NCI-H1436 (cell line): ENCODE results near the gene MMS19.

Experiments
- DNase-seq: peaks from one replicate; lab custom pipeline; 2025; lab: John Stamatoyannopoulos, UW

The MMS19 gene

GRCh38 chr10:97464226-97464625 lies 34.0 kb downstream of the MMS19 start:
- DNase-seq = no peak

- peak; percentile 54 for DNase-seq
Measured at GRCh38 chr10:97463363-97464132, 34.7 kb downstream of the MMS19 start.

- no peak for DNase-seq
Measured at GRCh38 chr10:97462309-97462708, 35.9 kb downstream of the MMS19 start.

- DNase-seq = no peak
Measured at GRCh38 chr10:97459933-97460332, 38.3 kb downstream of the MMS19 start.

GRCh38 chr10:97459111-97459510 lies 39.1 kb downstream of the MMS19 start:
- no peak for DNase-seq

- DNase-seq = no peak
Measured at GRCh38 chr10:97456686-97457065, 41.5 kb downstream of the MMS19 start.

GRCh38 chr10:97456034-97456685 lies 42.1 kb downstream of the MMS19 start:
- no peak for DNase-seq

- no peak for DNase-seq
Measured at GRCh38 chr10:97454330-97455036, 43.7 kb downstream of the MMS19 start.

- no peak for DNase-seq
Measured at GRCh38 chr10:97452352-97452751, 45.9 kb downstream of the MMS19 start.

GRCh38 chr10:97451605-97452004 lies 46.6 kb downstream of the MMS19 start:
- DNase-seq = no peak

- DNase-seq = no peak
Measured at GRCh38 chr10:97450828-97451227, 47.4 kb downstream of the MMS19 start.

- peak; percentile 94 for DNase-seq
Measured at GRCh38 chr10:97445722-97446639, 52.2 kb downstream of the MMS19 start, which contains the start of the genes EXOSC1 and ZDHHC16. Gene EXOSC1 (minus strand): TSS chr10:97446006. CDS start chr10:97445985, 21 bp downstream. Gene ZDHHC16 (plus strand): TSS chr10:97446175. CDS start chr10:97451676, 5,501 bp downstream.

- no peak for DNase-seq
Measured at GRCh38 chr10:97445357-97445721, 52.9 kb downstream of the MMS19 start.

GRCh38 chr10:97444212-97444611 lies 54.0 kb downstream of the MMS19 start:
- DNase-seq = no peak

- DNase-seq = no peak
Measured at GRCh38 chr10:97442277-97442676, 55.9 kb downstream of the MMS19 start.

- no peak for DNase-seq
Measured at GRCh38 chr10:97435211-97435610, 63.0 kb downstream of the MMS19 start.

- DNase-seq = no peak
Measured at GRCh38 chr10:97434557-97434956, 63.7 kb downstream of the MMS19 start.

GRCh38 chr10:97434055-97434454 lies 64.2 kb downstream of the MMS19 start:
- DNase-seq = no peak

GRCh38 chr10:97428572-97428981 lies 69.6 kb downstream of the MMS19 start:
- no peak for DNase-seq

- no peak for DNase-seq
Measured at GRCh38 chr10:97427571-97428179, 70.5 kb downstream of the MMS19 start.
